ENCODE measurements around the gene LGALS7. TPM values are rescaled to one million over a fixed set of nuclear protein-coding genes. Genes with fewer than 3 reads are reported as not detected.
"Not testable (repeated sequence)": the region's sequence is repeated elsewhere in the genome, so short reads cannot be mapped to it uniquely, and the experiment has no call there.

LGALS7 gene
- polyA plus RNA-seq, 3 donors: 1.00 to 2.1 TPM; not detected in 1

GRCh38 chr19:38782212-38782611 is 8.9 kb upstream of the LGALS7 start:
- DNase-seq (ENCODE audit: extremely low read depth in 1 of 11, low read depth in 9 of 11, low spot score in 4 of 11): not testable (repeated sequence)

GRCh38 chr19:38781058-38781457 is 7.7 kb upstream of the LGALS7 start:
- DNase-seq (ENCODE audit: extremely low read depth in 1 of 11, low read depth in 9 of 11, low spot score in 4 of 11): no peak

GRCh38 chr19:38780443-38780842 is 7.1 kb upstream of the LGALS7 start:
- DNase-seq (ENCODE audit: extremely low read depth in 1 of 11, low read depth in 9 of 11, low spot score in 4 of 11): no peak

- DNase-seq (ENCODE audit: extremely low read depth in 1 of 11, low read depth in 9 of 11, low spot score in 4 of 11): no peak
These were observed 5.4 kb upstream of the LGALS7 start for GRCh38 chr19:38778733-38779132.

- DNase-seq (ENCODE audit: extremely low read depth in 1 of 11, low read depth in 9 of 11, low spot score in 4 of 11): no peak
These were observed 1.0 kb upstream of the LGALS7 start for GRCh38 chr19:38774181-38774950.

- DNase-seq (ENCODE audit: extremely low read depth in 1 of 11, low read depth in 9 of 11, low spot score in 4 of 11): not testable (repeated sequence)
These were observed 1.7 kb downstream of the LGALS7 start for GRCh38 chr19:38771569-38771968.

GRCh38 chr19:38770949-38771275 is 2.4 kb downstream of the LGALS7 start:
- not testable (repeated sequence) for DNase-seq (ENCODE audit: extremely low read depth in 1 of 11, low read depth in 9 of 11, low spot score in 4 of 11)

- not testable (repeated sequence) for DNase-seq (ENCODE audit: extremely low read depth in 1 of 11, low read depth in 9 of 11, low spot score in 4 of 11)
These were observed 2.9 kb downstream of the LGALS7 start for GRCh38 chr19:38770228-38770948.

GRCh38 chr19:38769635-38770211 is 3.6 kb downstream of the LGALS7 start:
- peak in 10 of 11 donors; percentile 41 to 77 (median 66) for DNase-seq (ENCODE audit: extremely low read depth in 1 of 11, low read depth in 9 of 11, low spot score in 4 of 11)

GRCh38 chr19:38766276-38767047 is 6.9 kb downstream of the LGALS7 start:
- DNase-seq (ENCODE audit: extremely low read depth in 1 of 11, low read depth in 9 of 11, low spot score in 4 of 11): no peak

GRCh38 chr19:38765214-38765613 is 8.1 kb downstream of the LGALS7 start:
- no peak for DNase-seq (ENCODE audit: extremely low read depth in 1 of 11, low read depth in 9 of 11, low spot score in 4 of 11)

GRCh38 chr19:38763795-38764220 is 9.5 kb downstream of the LGALS7 start:
- DNase-seq (ENCODE audit: extremely low read depth in 1 of 11, low read depth in 9 of 11, low spot score in 4 of 11): no peak

- DNase-seq (ENCODE audit: extremely low read depth in 1 of 11, low read depth in 9 of 11, low spot score in 4 of 11): not testable (repeated sequence)
These were observed 11.4 kb downstream of the LGALS7 start for GRCh38 chr19:38761884-38762389.

GRCh38 chr19:38760805-38761517 is 12.4 kb downstream of the LGALS7 start:
- DNase-seq (ENCODE audit: extremely low read depth in 1 of 11, low read depth in 9 of 11, low spot score in 4 of 11): not testable (repeated sequence)

GRCh38 chr19:38759590-38760003 is 13.7 kb downstream of the LGALS7 start:
- DNase-seq (ENCODE audit: extremely low read depth in 1 of 11, low read depth in 9 of 11, low spot score in 4 of 11): no peak

GRCh38 chr19:38754196-38754595 is 19.1 kb downstream of the LGALS7 start:
- DNase-seq (ENCODE audit: extremely low read depth in 1 of 11, low read depth in 9 of 11, low spot score in 4 of 11): not testable (repeated sequence)

- DNase-seq (ENCODE audit: extremely low read depth in 1 of 11, low read depth in 9 of 11, low spot score in 4 of 11): not testable (repeated sequence)
These were observed 19.5 kb downstream of the LGALS7 start for GRCh38 chr19:38753783-38754182.

GRCh38 chr19:38745316-38745715 is 28.0 kb downstream of the LGALS7 start:
- DNase-seq (ENCODE audit: extremely low read depth in 1 of 11, low read depth in 9 of 11, low spot score in 4 of 11): no peak

- DNase-seq (ENCODE audit: extremely low read depth in 1 of 11, low read depth in 9 of 11, low spot score in 4 of 11): no peak
These were observed 28.4 kb downstream of the LGALS7 start for GRCh38 chr19:38744874-38745273.
